GM10248 (cell line): Measurements from ENCODE around the gene GRK5.

Source experiments
- CTCF ChIA-PET: fragments of 300-600 bp; sonication (Branson Sonifier 250); formaldehyde crosslinking; extraction: SDS; loops from one replicate; lab custom pipeline; 2021; ENCODE audit warnings: antibody characterized with exemption; lab: Yijun Ruan, JAX
- POLR2A ChIA-PET: fragments of 350-650 bp; sonication (Branson Sonifier 250); formaldehyde crosslinking; extraction: SDS; loops from one replicate; lab custom pipeline; 2020; ENCODE audit warnings: antibody characterized with exemption; lab: Yijun Ruan, JAX
- DNase-seq: peaks from one replicate; pipeline ENCODE4 v3.0.0; 2012; ENCODE audit errors: extremely low spot score
- TF ChIP-seq, protein P1 (sequence below): IDR thresholded peaks from 2 replicates; pipeline ENCODE4 v1.5.1; 2012; ENCODE audit warnings: mild to moderate bottlenecking, low read depth; ENCODE audit errors: extremely low read depth, missing control alignments, control extremely low read depth

Gene GRK5

DNA sequence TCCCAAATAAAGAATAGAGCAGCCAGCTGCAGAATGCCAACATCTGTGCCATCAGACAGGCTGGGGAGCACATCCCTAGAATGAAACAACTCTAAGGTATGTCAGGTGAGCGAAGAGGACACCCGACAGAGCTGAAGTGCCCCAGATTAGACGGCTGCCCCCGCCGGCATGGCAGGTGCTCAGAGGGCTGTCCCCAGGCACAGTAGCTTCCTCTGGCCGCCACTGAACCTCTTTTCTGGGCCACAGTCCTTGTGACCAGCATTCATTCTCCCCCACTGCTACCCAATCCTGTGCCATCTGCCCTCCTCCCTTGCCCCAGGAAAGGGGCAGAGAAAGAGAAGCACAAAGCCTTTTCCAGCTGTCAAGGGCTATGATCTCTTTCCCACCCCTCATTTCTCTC is 293.4 kb downstream of the GRK5 start:
- TF ChIP-seq, protein P1, sequence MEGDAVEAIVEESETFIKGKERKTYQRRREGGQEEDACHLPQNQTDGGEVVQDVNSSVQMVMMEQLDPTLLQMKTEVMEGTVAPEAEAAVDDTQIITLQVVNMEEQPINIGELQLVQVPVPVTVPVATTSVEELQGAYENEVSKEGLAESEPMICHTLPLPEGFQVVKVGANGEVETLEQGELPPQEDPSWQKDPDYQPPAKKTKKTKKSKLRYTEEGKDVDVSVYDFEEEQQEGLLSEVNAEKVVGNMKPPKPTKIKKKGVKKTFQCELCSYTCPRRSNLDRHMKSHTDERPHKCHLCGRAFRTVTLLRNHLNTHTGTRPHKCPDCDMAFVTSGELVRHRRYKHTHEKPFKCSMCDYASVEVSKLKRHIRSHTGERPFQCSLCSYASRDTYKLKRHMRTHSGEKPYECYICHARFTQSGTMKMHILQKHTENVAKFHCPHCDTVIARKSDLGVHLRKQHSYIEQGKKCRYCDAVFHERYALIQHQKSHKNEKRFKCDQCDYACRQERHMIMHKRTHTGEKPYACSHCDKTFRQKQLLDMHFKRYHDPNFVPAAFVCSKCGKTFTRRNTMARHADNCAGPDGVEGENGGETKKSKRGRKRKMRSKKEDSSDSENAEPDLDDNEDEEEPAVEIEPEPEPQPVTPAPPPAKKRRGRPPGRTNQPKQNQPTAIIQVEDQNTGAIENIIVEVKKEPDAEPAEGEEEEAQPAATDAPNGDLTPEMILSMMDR = no peak
- CTCF ChIA-PET = interaction anchor here (1.0 to 2.2 kb wide), 5 partner anchors 9 to 302 kb away, joined by 3 to 10 read pairs (median 6); no protein-coding TSS in a partner anchor
- POLR2A ChIA-PET = interaction anchor here (0.5 kb wide), 1 partner anchor 18 kb away, joined by 7 read pairs; no protein-coding TSS in a partner anchor
- no peak for DNase-seq

DNA sequence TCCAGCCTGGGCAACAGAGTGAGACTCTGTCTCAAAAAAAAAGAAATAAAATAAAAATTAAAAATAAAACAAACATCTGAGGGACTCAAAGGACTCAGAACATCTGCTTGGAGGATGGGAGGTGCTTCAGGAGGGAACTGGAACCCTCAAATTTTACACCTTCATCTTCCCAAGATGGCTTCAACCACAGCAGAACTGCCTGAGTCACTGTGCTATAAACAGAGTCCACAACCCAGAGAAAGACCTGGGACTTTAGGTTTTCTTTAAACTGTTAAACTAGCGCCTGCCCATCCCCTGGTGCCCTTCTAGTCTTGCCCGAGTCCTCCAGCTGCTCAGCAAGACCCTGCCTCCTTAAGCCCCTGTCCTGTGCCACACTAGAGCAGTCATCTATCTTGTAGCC is 294.3 kb downstream of the GRK5 start:
- peak; percentile 44 for DNase-seq
- ChIA-PET CTCF (interaction anchor here (2.2 kb wide), 1 partner anchor 11 kb away, joined by 8 read pairs; no protein-coding TSS in a partner anchor), POLR2A (no interaction called here)
- TF ChIP-seq, protein P1 = no peak

DNA sequence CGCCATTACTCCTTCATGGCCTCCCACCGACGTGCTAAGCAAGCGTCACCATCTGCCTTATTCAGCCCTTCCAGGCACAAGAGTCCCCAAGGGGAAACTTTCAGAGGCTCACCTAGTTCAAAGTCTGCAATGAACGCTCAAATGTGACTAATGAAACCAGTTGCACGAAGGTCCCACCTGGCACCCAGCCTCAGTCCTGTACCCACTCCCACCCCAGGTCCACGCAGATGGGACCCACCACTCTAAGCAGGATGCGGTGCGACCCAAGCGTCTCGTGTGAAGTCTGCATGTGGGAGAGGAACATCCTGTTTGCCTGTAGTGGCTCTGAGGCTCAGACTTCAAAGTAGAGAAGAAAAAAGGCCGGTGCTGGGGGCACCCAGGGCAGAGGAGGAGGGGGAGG is 294.8 kb downstream of the GRK5 start:
- POLR2A ChIA-PET = no interaction called here
- peak; percentile 45 for DNase-seq
- CTCF ChIA-PET = no interaction called here
- TF ChIP-seq, protein P1 = no peak

DNA sequence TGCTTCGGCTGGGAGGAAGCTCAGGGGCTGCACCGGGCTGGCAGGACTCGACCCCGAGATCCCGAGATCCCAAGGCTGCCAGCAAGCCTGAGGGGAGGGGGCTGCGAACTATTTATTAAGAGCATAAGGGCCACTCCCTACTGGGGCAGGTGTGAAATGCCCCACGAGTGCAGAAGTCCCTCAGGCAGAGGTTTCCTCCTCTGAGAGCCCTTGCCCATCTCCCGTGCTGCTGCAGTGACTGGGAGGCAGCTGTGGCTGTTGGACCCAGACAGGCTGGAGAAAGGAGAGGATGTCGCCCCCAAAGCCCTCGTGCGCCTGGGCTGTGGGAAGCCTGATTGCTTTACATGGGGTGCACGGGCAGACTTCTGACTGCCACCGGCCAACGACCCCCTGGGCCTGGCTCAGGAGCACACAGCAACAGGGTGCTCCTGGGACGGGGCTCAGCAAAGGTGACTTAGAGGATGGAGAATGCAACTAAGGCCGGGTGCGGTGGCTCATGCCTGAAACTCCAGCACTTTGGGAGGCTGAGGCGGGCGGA is 295.3 kb downstream of the GRK5 start:
- POLR2A ChIA-PET = interaction anchor here (0.6 kb wide), 1 partner anchor 129 kb away, joined by 3 read pairs; no protein-coding TSS in a partner anchor
- DNase-seq = no peak
- TF ChIP-seq, protein P1 = no peak
- CTCF ChIA-PET = interaction anchor here (0.9 to 1.1 kb wide), 2 partner anchors 9 to 296 kb away, joined by 4 read pairs; partner anchors contain the start of gene GRK5

DNA sequence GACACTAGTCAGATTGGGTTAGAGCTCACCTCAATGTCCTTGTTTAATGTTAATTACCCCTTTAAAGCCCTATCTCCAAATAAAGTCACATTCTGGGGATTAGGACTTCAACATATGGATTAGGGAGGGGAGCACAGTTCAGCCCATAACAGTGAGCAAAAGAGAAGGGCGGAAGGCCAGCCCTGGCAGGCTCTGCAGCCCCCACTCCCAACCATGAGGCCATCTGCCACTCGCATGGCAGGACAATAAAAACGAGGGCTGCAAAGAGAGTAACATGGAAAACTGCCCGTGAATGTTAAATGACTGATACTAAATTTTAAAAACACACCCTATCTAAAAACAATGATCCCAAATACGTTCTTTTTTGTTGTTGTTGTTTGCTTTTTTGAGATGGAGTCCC is 296.4 kb downstream of the GRK5 start:
- CTCF ChIA-PET = interaction anchor here (0.7 to 1.1 kb wide), 2 partner anchors 9 to 10 kb away, joined by 4 read pairs; no protein-coding TSS in a partner anchor
- no peak for DNase-seq
- POLR2A ChIA-PET = no interaction called here
- TF ChIP-seq, protein P1 = no peak

DNA sequence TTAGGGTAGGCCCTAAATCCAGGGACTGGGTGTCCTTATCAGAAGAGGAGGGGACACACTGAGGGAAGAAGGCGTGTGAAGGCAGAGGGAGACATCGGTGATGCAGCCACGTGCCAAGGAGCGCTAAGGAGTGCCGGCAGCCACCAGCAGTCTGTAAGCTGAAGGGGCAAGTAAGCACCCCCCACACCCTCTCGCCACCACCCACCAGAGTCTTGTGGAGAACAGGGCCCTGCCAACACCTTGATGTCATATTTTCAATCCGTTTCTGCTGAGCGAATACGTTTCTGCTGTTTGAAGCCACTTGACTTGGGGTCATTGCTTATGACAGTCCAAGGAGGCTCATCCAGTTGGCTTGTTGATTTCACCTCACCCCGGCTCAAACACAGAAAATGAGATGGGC is 297.3 kb downstream of the GRK5 start:
- CTCF ChIA-PET = no interaction called here
- TF ChIP-seq, protein P1 = no peak
- POLR2A ChIA-PET = no interaction called here
- no peak for DNase-seq
